ENCODE data around the gene OR10K1.

OR10K1 gene

GRCh38 chr1:158458263-158458662, 3.4 kb upstream of the OR10K1 start:
- no peaks in the 10 kb centered on the region for H3K36me3 ChIP-seq
- H3K4me3 ChIP-seq (ENCODE audit: low read depth, low read length) = no peak overlapping the region
- DNase-seq = no peak
- no peak overlapping the region for H3K27ac ChIP-seq
- no peak for TF ChIP-seq CTCF (IDR thresholded peaks at IDR 0.05; ENCODE audit: low read depth, low read length)
- no peaks in the 10 kb centered on the region for H3K9me3 ChIP-seq (ENCODE audit: severe bottlenecking)
- peaks cover 54% of the 10 kb centered on the region for H3K27me3 ChIP-seq (ENCODE audit: insufficient read depth, low read depth, severe bottlenecking)

DNA sequence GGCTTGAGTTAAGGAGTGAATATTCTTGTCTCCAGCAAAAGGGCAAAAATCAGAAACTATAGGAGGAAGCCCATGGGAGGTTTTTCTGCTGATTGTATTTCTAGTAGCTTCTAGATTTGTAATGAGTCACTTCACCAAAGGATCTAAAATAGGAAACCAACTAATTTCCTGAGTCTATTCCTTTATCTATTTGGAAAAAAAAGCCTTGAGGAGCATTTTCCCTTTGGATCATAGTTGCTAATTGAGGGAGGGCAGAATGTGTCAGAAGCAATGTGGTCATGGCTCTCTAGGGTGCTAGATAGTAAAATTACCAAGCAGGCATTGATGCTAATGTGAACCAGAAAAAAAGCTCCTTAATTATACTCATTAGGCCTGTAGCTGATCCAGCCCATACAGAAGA, 10.3 kb downstream of the OR10K1 start, which contains the start of gene OR10R2:
Gene OR10R2 (plus strand): TSS at position 301 of the 400 bp plus-strand sequence. CDS start 106 bp downstream, outside the sequence.
- Histone ChIP-seq H3K9me3 (ENCODE audit: severe bottlenecking) (no peaks in the 10 kb centered on the region), H3K27ac (no peak within 1 kb of the TSS), H3K4me3 (ENCODE audit: low read depth, low read length) (no peak within 1 kb of the TSS), H3K27me3 (ENCODE audit: insufficient read depth, low read depth, severe bottlenecking) (peaks cover 61% of the 10 kb centered on the region), H3K36me3 (no peaks in the 10 kb centered on the region)
- DNase-seq = no peak
- no peak for TF ChIP-seq CTCF (IDR thresholded peaks at IDR 0.05; ENCODE audit: low read depth, low read length)

DNA sequence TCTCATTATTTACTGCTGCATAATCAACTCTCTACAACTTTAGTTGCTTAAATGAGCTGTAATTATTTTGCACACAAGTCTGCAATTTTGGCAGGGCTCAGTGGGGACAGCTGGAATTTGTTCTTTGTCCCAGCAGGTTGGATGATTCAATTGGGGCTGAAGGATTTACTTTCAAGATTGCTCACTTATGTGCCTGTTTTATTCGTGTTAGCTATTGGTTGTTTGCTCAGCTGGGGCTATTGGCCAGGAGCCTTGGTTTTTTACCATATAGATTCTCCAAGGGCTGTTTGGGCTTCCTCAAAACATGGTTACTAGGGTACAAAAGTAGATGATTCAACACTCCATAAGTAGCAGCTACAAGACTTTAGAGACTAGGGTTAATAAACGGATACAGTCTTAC, 23.8 kb downstream of the OR10K1 start:
- H3K36me3 ChIP-seq = no peaks in the 10 kb centered on the region
- H3K9me3 ChIP-seq (ENCODE audit: severe bottlenecking) = no peaks in the 10 kb centered on the region
- DNase-seq = no peak
- H3K4me3 ChIP-seq (ENCODE audit: low read depth, low read length) = no peak overlapping the region
- H3K27ac ChIP-seq = no peak overlapping the region
- peaks cover 91% of the 10 kb centered on the region for H3K27me3 ChIP-seq (ENCODE audit: insufficient read depth, low read depth, severe bottlenecking)
- TF ChIP-seq CTCF (IDR thresholded peaks at IDR 0.05; ENCODE audit: low read depth, low read length) = no peak

- H3K4me3 ChIP-seq (ENCODE audit: low read depth, low read length) = no peak overlapping the region
- TF ChIP-seq CTCF (IDR thresholded peaks at IDR 0.05; ENCODE audit: low read depth, low read length) = no peak
- H3K27me3 ChIP-seq (ENCODE audit: insufficient read depth, low read depth, severe bottlenecking) = peaks cover 95% of the 10 kb centered on the region
- no peaks in the 10 kb centered on the region for H3K9me3 ChIP-seq (ENCODE audit: severe bottlenecking)
- no peak overlapping the region for H3K27ac ChIP-seq
- no peaks in the 10 kb centered on the region for H3K36me3 ChIP-seq
- DNase-seq = no peak
Measured at GRCh38 chr1:158491316-158491715, 29.7 kb downstream of the OR10K1 start.

DNA sequence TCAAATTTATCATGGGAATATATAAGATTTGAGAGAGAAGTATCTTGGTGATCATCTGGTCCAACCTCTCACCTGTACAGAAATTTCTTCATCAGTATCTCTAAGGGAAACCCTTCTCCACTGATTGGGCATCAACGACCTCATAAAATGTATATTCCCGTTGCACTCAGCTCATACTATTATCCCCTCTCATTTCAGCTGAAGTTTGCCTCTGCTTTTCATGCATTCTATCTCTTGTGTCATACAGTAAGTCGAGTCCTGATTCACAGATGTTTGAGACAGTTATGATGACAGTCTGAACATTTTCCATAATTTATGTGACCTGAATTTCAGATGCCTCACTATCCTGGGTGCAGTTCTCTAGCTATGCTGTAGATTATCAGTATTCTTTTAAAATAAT, 31.4 kb downstream of the OR10K1 start:
- DNase-seq = no peak
- TF ChIP-seq CTCF (IDR thresholded peaks at IDR 0.05; ENCODE audit: low read depth, low read length) = no peak
- Histone ChIP-seq H3K36me3 (no peaks in the 10 kb centered on the region), H3K4me3 (ENCODE audit: low read depth, low read length) (no peak overlapping the region), H3K27ac (no peak overlapping the region), H3K9me3 (ENCODE audit: severe bottlenecking) (no peaks in the 10 kb centered on the region), H3K27me3 (ENCODE audit: insufficient read depth, low read depth, severe bottlenecking) (peaks cover 89% of the 10 kb centered on the region)

DNA sequence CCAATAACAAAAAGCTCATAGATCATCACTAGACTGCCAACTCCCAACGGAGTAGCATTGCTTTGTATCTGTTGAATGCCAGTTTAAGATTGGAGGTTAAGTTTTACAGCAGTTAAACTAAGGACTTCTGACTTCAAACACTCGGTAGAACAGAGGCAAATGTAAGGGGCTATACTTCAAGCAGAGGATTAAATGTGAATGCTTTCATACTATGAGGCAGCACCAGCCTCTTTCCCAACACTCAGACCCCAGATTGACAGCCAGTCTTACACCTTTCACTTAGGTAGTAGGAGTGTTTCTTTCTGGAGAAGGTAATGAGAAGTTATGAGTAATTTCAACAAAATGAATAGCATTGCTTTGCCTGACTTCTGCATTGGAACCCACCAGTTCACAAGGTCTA, 33.2 kb downstream of the OR10K1 start:
- peaks cover 90% of the 10 kb centered on the region for H3K27me3 ChIP-seq (ENCODE audit: insufficient read depth, low read depth, severe bottlenecking)
- H3K36me3 ChIP-seq = no peaks in the 10 kb centered on the region
- no peak overlapping the region for H3K27ac ChIP-seq
- TF ChIP-seq CTCF (IDR thresholded peaks at IDR 0.05; ENCODE audit: low read depth, low read length) = no peak
- no peak overlapping the region for H3K4me3 ChIP-seq (ENCODE audit: low read depth, low read length)
- DNase-seq = no peak
- no peaks in the 10 kb centered on the region for H3K9me3 ChIP-seq (ENCODE audit: severe bottlenecking)

All from WERI-Rb-1 (cell line).